HG03439 (cell line): ENCODE measurements around the gene MAP4K4.
A peak's percentile ranks its signal among the peaks of the same experiment; 100 is the strongest.
"Not testable (repeated sequence)": the region's sequence is repeated elsewhere in the genome, so short reads cannot be mapped to it uniquely, and the experiment has no call there.

ENCODE experiments used
- ATAC-seq: cut with Tn5 transposase; IDR thresholded peaks from one replicate; pipeline ENCODE4 v1.9.1; 2021; ENCODE audit warnings: mild to moderate bottlenecking, moderate library complexity; ENCODE audit not compliant: unreplicated experiment

The MAP4K4 gene

DNA sequence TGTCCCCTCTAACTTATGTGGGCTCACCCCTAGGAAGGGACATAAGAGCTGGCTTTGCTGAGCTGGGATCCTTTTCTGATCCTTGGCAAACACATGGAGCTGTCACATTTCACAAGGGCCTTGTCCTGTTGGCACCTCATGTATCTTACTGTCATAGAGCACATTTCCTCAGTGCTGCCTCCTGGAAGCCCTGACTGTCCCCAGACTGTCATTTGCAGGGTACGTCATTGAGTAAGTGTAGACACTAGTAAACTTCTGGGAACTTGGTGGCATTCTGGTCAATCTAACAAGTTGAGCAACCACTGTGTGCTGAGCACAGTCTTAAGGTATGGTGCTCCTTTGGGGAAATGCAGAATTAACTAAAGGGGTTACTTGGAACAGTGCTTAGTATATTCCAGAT is 199.8 kb downstream of the MAP4K4 start:
- ATAC-seq, result no peak

DNA sequence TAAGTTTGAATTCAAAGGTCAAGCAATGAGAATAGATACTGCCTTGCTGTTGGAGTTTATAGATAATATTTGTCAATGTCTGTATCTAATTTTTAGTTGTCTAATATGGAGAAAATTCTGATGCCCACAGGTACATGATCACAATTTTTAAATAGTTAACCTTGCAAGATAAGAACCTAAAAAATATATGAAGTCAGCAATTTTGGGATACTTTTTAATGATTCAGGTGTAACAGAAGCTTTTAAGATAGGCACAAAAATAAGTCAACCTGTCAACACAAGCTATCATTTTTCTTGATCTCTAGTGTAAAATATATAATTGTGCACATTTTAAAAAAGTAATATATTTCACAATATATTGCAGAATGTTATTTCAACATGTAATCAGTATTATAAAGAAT is 201.8 kb downstream of the MAP4K4 start:
- ATAC-seq, result no peak

DNA sequence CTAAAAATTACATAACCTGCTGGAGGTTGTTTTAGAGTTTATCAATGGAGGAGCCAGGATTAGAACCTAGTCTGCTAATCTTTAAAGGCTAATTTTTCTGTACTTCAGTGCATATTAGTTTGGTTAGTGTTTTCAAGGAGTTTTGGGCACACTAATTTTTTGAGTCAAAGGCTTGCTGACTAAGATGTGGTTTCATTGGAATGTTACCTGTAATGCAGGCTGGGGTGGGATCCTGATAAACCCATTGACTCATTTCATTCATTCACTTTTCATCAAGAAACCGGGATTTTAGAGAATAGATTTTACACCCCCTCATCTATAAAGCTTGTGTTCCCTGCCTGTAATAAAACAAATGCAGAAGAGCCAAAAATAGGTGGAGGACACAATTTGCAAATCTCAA is 202.4 kb downstream of the MAP4K4 start:
- ATAC-seq, result no peak

DNA sequence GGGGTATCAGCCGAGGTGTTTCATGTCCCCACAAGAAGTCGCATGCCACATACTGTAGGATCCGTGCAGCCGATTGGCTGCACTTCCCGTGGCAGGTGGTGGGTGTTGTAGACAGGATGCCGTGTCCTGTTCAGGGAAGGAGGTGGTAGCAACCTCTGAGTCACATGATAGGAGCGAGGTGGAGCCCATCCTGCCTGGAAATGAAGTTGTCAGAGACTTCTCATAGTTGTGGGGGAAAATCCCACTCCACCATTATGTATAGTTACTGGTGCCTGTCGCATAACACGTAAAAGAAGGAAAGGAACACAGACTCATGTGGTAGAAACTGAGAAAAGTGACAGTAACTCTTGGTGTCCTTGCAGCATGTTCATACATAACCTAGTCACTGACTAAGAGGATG is 202.9 kb downstream of the MAP4K4 start:
- peak; percentile 91 for ATAC-seq

DNA sequence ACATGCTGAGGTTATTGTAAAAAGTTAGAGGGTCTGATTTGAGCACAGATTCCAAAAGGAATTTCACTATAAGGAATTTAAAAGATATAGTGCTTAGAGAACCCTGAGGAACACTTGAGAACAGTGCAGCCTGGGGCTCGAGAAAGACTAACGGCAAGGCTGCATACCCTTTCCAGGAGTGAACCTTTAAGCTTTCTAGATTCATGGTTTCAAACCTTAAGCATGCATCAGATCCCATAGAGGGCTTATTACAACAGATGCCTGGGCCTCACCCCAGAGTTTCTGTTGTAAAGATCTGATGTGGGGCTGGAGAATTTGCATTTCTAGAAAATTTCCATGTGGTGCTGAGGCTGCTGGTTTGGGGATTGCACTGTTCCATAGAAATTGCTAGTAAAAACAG is 203.7 kb downstream of the MAP4K4 start:
- no peak for ATAC-seq

DNA sequence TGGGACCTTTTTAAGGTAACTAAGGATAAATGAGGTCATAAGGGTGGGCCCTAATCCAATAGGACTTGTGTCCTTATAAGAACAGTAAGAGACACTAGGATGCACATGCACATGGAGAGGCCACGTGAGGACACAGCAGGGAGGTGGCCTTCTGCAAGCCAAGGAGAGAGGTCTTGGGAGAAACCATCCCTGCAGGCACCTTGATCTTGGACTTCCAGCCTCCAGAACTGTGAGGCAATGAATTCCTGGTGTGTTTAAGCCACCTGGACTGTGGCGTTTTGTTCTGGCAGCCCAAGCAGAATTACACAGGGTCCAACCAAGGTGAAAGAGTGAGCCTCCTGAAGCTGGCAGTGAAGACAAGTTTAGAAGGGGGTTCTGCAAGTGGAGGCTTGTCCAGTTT is 204.7 kb downstream of the MAP4K4 start:
- no peak for ATAC-seq

DNA sequence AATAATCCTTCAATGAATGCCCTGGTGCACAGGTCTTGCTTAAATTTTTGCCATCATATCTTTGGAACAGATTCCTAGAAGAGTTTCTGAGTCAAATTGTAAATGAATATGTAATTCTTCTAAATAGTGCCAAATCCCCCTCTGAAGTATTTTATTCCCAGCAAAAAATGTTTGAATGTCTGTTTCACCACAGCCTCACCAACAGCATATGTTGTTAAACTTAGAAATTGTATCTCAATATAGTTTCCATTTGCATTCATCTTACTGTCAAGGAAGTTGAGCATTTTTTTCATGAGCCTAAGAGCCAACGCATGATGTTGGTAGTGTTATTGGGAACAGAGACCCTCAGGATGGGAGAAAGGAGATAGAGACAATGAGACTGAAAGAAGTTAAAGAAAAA is 207.4 kb downstream of the MAP4K4 start:
- ATAC-seq, result no peak

DNA sequence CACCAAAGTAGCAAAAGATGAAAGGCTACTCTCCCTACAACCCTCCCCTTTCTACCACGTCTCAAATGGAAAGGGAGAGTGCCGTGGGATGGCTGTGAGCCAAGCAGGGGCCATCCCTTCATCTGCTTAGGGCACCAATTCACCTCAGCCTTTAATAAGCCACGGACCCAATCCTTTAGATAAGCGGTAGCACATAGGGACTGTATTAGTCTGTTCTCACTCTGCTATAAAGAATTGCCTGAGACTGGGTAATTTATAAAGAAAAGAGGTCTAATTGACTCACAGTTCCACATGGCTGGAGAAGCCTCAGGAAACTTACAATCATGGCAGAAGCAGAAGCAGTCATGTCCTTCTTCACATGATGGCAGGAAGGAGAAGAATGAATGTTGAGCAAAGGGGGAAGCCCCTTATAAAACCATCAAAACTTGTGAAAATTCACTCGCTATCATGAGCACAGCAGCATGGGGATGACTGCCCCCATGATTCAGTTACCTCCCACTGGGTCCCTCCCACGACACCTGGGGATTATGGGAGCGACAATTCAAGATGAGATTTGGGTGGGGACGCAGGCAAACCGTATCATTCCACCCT is 208.3 kb downstream of the MAP4K4 start:
- no peak for ATAC-seq

DNA sequence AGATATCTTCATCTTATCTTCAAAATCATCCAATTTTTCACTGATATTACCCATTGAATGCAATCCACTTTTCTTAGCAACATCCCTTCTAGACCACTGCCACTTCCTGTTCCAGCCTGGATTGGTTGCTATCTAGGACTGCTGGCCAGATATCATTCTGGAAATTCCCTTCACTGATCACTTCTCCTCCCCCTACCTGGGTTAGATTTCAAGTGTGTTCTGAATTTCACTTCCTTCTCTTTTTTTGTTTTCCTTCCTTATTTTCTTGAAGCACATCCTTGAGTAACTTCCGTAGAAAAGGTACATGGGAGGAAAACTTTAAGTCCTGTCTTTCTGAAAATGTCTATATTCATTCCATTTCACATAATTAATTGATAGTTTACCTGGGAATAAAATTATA is 212.3 kb downstream of the MAP4K4 start:
- ATAC-seq, result no peak

DNA sequence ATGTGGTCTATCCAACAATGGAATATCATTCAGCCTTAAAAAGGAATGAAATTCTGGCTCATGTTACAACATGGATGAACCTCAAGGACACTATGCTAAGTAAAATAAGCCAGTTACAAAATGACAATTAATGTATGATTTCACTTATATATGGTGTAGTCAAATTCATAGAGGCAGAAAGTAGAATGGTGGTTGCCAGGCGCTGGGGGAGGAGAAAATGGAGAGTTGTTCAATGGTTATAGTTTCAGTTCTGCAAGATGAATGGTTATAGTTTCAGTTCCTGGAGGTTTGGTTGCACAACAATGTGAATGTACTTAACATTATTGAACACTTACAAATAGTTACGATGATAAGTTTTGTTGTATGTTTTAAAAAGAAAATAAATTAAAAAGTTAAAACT is 215.0 kb downstream of the MAP4K4 start:
- no peak for ATAC-seq

DNA sequence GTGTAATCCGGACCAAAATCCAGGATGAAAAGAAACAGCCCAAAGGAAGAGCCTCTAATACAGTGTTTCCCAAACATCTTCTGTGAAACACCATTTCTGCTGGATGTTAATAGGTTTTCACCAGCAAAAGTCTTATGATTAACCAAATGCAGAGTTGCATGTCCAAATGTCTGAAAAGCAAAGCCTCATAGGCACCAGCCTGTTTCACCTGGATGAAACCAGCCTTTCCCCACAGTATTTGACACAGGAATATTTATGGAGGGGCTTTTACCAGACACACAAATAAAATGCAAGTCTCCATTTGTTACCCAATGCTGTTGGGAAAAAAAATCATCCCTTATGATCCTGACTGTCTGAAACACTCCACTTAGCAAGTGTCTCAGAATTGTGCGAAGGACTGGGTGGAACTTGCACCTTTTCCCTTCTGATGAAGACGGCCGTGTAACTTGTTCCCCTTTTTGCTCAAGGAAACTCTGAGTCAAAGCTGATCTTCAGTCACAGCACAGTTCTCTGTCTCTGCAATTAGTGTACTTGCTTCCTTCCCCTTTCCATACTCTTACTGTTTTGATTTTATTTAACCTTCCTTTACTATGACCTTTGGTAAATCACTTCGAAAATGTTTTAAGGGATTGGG is 223.9 kb downstream of the MAP4K4 start:
- no peak for ATAC-seq

DNA sequence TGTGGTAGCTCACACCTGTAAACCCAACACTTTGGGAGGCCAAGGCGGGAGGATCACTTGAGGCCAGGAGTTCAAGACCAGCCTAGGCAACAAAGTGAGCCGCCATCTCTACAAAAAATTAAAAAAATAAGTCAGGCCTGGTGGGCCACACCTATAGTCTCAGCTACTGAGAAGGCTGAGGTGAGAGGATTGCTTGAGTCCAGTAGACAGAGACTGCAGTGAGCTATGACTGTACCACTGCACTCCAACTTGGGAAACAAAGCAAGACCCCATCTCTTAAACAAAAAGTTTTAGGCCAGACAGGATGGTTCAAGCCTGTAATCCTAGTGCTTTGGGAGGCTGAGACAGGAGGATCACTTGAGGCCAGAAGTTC is 224.4 kb downstream of the MAP4K4 start:
- ATAC-seq, result no peak

DNA sequence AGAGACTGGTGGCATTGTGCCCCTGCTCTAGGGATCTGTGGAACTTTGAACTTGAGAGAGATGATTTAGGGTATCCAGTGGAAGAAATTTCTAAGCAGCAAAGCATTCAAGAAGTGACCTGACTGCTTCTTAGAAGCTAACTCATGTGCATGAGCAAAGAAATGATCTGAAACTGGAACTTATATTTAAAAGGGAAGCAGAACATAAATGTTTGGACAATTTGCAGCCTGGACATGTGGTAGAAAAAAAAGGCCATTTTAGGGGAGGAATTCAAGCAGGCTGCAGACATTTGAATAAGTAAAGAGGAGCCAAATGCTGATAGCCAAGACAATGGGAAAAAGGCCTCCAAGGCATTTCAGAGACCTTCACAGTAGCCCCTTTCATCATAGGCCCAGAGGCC is 226.8 kb downstream of the MAP4K4 start:
- ATAC-seq, result not testable (repeated sequence)

DNA sequence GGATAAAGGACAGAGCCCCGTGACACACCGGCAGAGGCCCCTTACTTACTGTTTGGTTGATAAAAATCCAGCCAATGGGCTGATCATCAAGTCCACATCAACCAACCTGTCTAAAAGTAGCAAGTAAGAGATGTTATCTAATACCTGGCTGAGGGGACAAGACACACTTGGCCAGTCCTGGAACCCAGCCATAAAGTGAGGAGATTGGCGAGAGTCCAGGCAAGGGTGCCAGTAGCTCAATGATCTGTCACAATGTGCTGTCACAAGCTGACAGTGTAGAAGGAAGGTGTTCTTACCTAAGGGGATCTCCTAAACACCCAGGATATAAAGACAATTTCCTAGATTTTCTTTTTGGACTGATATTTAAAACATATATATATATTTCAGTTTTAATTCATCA is 232.5 kb downstream of the MAP4K4 start:
- no peak for ATAC-seq

DNA sequence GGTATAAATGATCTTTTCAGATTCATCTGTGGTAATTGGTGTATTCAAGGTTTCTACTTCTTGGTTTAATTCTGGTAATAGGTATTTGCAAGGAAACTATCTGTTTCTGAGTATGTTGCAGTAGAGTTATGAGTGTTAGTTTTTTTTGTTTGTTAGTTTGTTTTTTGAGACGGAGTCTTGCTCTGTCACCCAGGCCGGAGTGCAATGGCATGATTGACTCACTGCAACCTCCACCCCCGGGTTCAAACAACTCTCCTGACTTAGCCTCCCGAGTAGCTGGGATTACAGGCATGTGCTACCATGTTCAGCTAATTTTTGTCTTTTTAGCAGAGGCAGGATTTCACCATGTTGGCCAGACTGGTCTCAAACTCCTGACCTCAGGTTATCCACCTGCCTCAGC is 233.3 kb downstream of the MAP4K4 start:
- ATAC-seq, result no peak

DNA sequence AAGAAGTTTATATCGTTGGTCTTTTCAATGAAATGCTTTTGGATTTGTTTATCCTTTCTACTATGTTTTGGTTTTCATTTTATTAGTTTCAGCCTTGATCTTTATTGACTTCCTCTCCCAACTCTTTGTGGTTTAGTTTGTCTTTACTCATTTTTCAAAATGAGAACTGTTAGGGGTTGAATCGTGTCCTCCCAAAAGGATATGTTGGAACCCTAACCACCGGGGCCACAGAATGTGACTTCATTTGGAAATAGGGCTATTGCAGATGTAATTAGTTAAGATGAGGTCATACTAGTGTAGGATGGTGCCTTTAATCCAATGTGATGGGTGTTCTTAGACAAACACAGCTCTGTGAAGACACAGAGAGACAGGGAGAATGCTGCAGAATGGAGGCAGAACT is 233.9 kb downstream of the MAP4K4 start:
- no peak for ATAC-seq

DNA sequence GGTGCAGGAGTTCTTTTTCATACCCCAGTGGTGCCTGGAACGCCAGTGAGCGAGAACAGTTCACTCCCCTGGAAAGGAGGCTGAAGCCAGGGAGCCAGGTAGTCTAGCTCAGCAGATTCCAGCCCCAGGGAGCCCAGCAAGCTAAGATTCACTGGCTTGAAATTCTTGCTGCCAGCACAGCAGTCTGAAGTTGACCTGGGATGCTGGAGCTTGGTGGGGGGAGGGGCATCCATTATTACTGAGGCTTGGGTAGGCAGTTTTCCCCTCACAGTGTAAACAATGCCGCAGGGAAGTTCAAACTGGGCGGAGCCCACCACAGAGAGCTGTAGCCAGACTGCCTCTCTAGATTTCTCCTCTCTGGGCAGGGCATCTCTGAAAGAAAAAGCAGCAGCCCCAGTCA is 238.3 kb downstream of the MAP4K4 start:
- ATAC-seq, result not testable (repeated sequence)

DNA sequence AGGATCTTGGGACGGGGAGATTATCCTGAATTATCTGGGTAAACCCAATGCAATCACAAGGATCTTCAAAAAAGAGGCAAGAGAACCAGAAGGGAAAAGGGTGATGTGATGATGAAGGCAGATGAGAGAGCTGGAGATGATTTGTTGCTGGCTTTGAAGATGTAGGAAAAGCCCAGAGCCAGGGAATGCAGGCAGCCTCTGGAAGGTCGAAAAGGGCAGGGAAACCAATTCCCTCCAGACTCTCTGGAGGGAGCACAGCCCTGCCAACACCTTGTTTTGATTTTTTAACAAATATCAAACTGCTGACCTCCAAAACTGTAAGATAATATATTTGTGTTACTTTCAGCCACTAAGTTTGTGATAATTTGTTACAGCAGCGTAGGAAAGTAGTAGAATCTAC is 245.3 kb downstream of the MAP4K4 start:
- no peak for ATAC-seq
